ENCODE data around the gene ZNF792. TPM values are rescaled to one million over a fixed set of nuclear protein-coding genes. Genes with fewer than 3 reads are reported as not detected.

The ZNF792 gene
- polyA plus RNA-seq, 1 of the 3 experiments (the other 2 are of a cell fraction): 1.5 TPM

GRCh38 chr19:34963573-34964406, at the start of gene ZNF792 (continued):
- no peak for TF ChIP-seq TEAD4 (IDR thresholded peaks at IDR 0.05; ENCODE audit: borderline replicate concordance, insufficient read depth)
- no peak for TF ChIP-seq RCOR1 (IDR thresholded peaks at IDR 0.05; ENCODE audit: low read length)

GRCh38 chr19:35013041-35013819, 49.2 kb upstream of the ZNF792 start:
- Histone ChIP-seq H3K36me3 (replicated peaks in 1 of 2; ENCODE audit: control insufficient read depth in 1 of 2, insufficient read depth in 2 of 2, low read length in 1 of 2) (peaks cover 30 to 64% of the 10 kb centered on the region in 2 experiments), H3K9ac (no peak overlapping the region), H3K4me2 (no peak overlapping the region), H3K4me3 (ENCODE audit: low read depth in 2 of 2, low read length in 1 of 2) (peak overlapping the region in 1 of 2 experiments; percentile 49; a peak in 1 of 4 replicates), H2AFZ (ENCODE audit: low read depth) (no peak overlapping the region), H3K27ac (ENCODE audit: low read depth in 2 of 2, low read length in 1 of 2) (peak overlapping the region in 1 of 2 experiments; percentile 37; a peak in 1 of 4 replicates), H3K79me2 (ENCODE audit: insufficient read depth) (peaks cover 2% of the 10 kb centered on the region; the same call in 1 of the 2 replicates), H4K20me1 (ENCODE audit: insufficient read depth) (0 out of 2 replicates have a peak, but pooled peaks cover 1% of the 10 kb centered on the region), H3K27me3 (ENCODE audit: insufficient read depth) (no peaks in the 10 kb centered on the region), H3K4me1 (ENCODE audit: control insufficient read depth in 1 of 2, insufficient read depth in 2 of 2, low read depth in 1 of 2, low read length in 1 of 2) (peaks cover 0 to 5% of the 10 kb centered on the region in 2 experiments; a peak in 1 of 4 replicates), H3K9me2 (no peaks in the 10 kb centered on the region), H3K9me3 (no peaks in the 10 kb centered on the region), H3F3A (replicated peaks; ENCODE audit: insufficient read depth) (no peaks in the 10 kb centered on the region)
- TF ChIP-seq USF1 (IDR thresholded peaks at IDR 0.05; ENCODE audit: borderline replicate concordance, low read depth) (no peak), ZBTB33 (IDR thresholded peaks at IDR 0.05; ENCODE audit: borderline replicate concordance, low read depth) (no peak), GABPA (IDR thresholded peaks at IDR 0.05; ENCODE audit: low read depth) (no peak), CTCF (IDR thresholded peaks at IDR 0.05) (peak; percentile 86), RAD21 (IDR thresholded peaks at IDR 0.05; ENCODE audit: low read length) (peak; percentile 78), SMC3 (IDR thresholded peaks at IDR 0.05; ENCODE audit: low read depth, low read length) (peak; percentile 76)
- POLR2A ChIA-PET: interaction anchor here (1.2 kb wide), 1 partner anchor 12 kb away, joined by 4 read pairs; no protein-coding TSS in a partner anchor
- WGBS (ENCODE audit: low lambda C conversion rate): 79% methylated on average over 31 of the region's 32 CpGs
- DNase-seq: peak; percentile 94
- CTCF ChIA-PET: interaction anchor here (0.7 to 3.8 kb wide), 13 partner anchors 9 to 175 kb away, joined by 3 to 16 read pairs (median 5); partner anchors contain the start of genes GRAMD1A and SCN1B

All from SK-N-SH (cell line).